ENCODE measurements around the gene UXS1. TPM values are rescaled to one million over a fixed set of nuclear protein-coding genes. Genes with fewer than 3 reads are reported as not detected.

The UXS1 gene
- total and polyA plus RNA-seq, 2 donors (not counting 3 experiments of a cell fraction or from before 2014, with no cell fraction given): 34.2 to 43.2 TPM

DNA sequence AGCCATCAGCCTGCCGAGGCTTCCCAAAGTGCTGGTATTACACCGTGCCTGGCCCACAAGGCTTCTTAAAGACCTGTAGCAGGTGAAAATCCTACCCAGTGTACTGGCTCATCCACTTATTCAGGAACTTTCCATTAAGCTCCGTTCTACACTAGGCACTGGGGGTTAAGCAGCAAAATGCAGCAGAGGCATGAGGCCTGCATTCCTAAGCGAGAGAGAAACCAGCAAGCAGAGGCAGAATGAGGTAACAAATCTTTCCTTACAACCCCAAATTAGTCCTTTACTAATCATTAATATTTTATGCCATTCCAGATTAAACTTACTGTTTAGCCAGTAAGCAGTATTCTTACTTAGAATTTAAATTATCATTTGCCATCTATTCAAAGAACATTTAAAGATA, 32.8 kb downstream of the UXS1 start:
- dilution Hi-C loops (cut with MboI; ENCODE audit: extremely low pct_ligation_motif_present, low sequenced_read_pairs): no loop called here

DNA sequence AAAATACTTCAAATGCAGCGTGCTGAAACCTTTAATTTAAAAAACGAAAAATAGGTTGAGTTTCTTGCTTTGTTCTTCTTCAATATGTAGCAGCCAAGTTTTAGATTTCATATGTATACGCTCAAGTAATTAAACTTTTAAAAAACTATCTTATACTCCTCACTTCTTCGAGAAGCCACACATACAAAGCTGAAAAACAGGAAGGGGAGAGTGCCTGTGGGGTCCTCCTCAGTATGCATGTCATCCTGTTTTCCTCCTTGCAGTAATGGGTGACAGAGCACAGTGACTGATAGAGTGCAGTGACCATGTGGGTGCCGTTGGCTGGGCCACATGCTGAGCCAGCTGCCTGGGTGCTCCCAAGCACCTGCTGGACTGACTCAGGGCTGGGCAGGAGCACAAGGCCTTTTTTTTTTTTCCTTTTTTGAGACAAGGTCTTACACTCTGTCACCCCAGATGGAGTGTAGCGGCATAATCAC, 33.3 kb downstream of the UXS1 start:
- H3K27me3 ChIP-seq (ENCODE audit: control insufficient read depth in 2 of 2, insufficient read depth in 2 of 2, low read length in 2 of 2): no peaks in the 10 kb centered on the region
- H3K36me3 ChIP-seq (ENCODE audit: control insufficient read depth in 2 of 2, extremely low read depth in 1 of 2, insufficient read depth in 2 of 2, low read length in 2 of 2): peaks cover 0 to 2% of the 10 kb centered on the region in 2 experiments
- dilution Hi-C loops (cut with MboI; ENCODE audit: extremely low pct_ligation_motif_present, low sequenced_read_pairs): no loop called here
- H3K4me2 ChIP-seq (ENCODE audit: insufficient read depth, low read length): no peak overlapping the region
- no peaks in the 10 kb centered on the region for H3K79me2 ChIP-seq (ENCODE audit: control insufficient read depth, insufficient read depth, low read length)
- intact Hi-C loops (cut with micrococcal nuclease): no loop called here
- no peaks in the 10 kb centered on the region for H3K9me3 ChIP-seq (replicated peaks; ENCODE audit: control insufficient read depth, insufficient read depth, low read length)
- TF ChIP-seq JUN (IDR thresholded peaks at IDR 0.05; ENCODE audit: borderline replicate concordance, insufficient read depth, insufficient read length, low read depth) (no peak), EZH2 (IDR thresholded peaks at IDR 0.05; ENCODE audit: borderline replicate concordance, low read depth, low read length, severe bottlenecking) (no peak), MYC (IDR thresholded peaks at IDR 0.05; ENCODE audit: low read depth, low read length) (no peak), GATA2 (IDR thresholded peaks at IDR 0.05; ENCODE audit: insufficient read depth, insufficient read length, low read depth, low read length) (no peak), POLR2AphosphoS5 (IDR thresholded peaks at IDR 0.05; ENCODE audit: insufficient read depth, low read depth, low read length) (no peak), POLR2A (IDR thresholded peaks at IDR 0.05; ENCODE audit: low read depth, low read length) (no peak), FOS (IDR thresholded peaks at IDR 0.05; ENCODE audit: borderline replicate concordance, insufficient read depth, low read length) (no peak)
- TF ChIP-seq, protein P1, sequence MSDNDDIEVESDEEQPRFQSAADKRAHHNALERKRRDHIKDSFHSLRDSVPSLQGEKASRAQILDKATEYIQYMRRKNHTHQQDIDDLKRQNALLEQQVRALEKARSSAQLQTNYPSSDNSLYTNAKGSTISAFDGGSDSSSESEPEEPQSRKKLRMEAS (IDR thresholded peaks at IDR 0.05; ENCODE audit: insufficient read depth, insufficient read length): no peak
- TF ChIP-seq, protein P2, sequence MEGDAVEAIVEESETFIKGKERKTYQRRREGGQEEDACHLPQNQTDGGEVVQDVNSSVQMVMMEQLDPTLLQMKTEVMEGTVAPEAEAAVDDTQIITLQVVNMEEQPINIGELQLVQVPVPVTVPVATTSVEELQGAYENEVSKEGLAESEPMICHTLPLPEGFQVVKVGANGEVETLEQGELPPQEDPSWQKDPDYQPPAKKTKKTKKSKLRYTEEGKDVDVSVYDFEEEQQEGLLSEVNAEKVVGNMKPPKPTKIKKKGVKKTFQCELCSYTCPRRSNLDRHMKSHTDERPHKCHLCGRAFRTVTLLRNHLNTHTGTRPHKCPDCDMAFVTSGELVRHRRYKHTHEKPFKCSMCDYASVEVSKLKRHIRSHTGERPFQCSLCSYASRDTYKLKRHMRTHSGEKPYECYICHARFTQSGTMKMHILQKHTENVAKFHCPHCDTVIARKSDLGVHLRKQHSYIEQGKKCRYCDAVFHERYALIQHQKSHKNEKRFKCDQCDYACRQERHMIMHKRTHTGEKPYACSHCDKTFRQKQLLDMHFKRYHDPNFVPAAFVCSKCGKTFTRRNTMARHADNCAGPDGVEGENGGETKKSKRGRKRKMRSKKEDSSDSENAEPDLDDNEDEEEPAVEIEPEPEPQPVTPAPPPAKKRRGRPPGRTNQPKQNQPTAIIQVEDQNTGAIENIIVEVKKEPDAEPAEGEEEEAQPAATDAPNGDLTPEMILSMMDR (IDR thresholded peaks at IDR 0.05; ENCODE audit: extremely low read depth in 1 of 2, insufficient read depth in 1 of 2, low read depth in 1 of 2, low read length in 2 of 2): no peak
- H2AFZ ChIP-seq (ENCODE audit: low read depth, low read length): no peak overlapping the region
- H3K9ac ChIP-seq (replicated peaks; ENCODE audit: extremely low read depth, insufficient read depth, low read length): no peak overlapping the region
- H3K4me3 ChIP-seq (replicated peaks in 1 of 3; ENCODE audit: insufficient read depth in 1 of 3, low read depth in 1 of 3, low read length in 3 of 3): no peak overlapping the region
- H3K27ac ChIP-seq (ENCODE audit: insufficient read depth, low read depth, low read length): no peak overlapping the region
- ChIA-PET POLR2A (no interaction called here), CTCF (interaction anchor here (2.0 kb wide), 1 partner anchor 13 kb away, joined by 6 read pairs; no protein-coding TSS in a partner anchor)
- FAIRE-seq: no peak
- no TSS peak for BruUV-seq (replicated peaks)
- no peaks in the 10 kb centered on the region for H3K4me1 ChIP-seq (ENCODE audit: control insufficient read depth, extremely low read depth, insufficient read depth, low read length)
- DNase-seq (ENCODE audit: low read depth, low spot score): peak; percentile 5
- H4K20me1 ChIP-seq (replicated peaks; ENCODE audit: control insufficient read depth, extremely low read depth, insufficient read depth, low read length): no peaks in the 10 kb centered on the region
- H3K9me1 ChIP-seq (replicated peaks; ENCODE audit: control insufficient read depth, extremely low read depth, insufficient read depth, low read length): no peaks in the 10 kb centered on the region

More for the DNA sequence above, 32.8 kb downstream of the UXS1 start:
- no peaks in the 10 kb centered on the region for H3K79me2 ChIP-seq (ENCODE audit: control insufficient read depth, insufficient read depth, low read length)
- H3K27me3 ChIP-seq (ENCODE audit: control insufficient read depth in 2 of 2, insufficient read depth in 2 of 2, low read length in 2 of 2): no peaks in the 10 kb centered on the region
- H3K4me2 ChIP-seq (ENCODE audit: insufficient read depth, low read length): no peak overlapping the region
- intact Hi-C loops (cut with micrococcal nuclease): no loop called here
- FAIRE-seq (no peak), DNase-seq (ENCODE audit: low read depth, low spot score) (no peak)
- peaks cover 0 to 2% of the 10 kb centered on the region in 2 experiments for H3K36me3 ChIP-seq (ENCODE audit: control insufficient read depth in 2 of 2, extremely low read depth in 1 of 2, insufficient read depth in 2 of 2, low read length in 2 of 2)
- TF ChIP-seq JUN (IDR thresholded peaks at IDR 0.05; ENCODE audit: borderline replicate concordance, insufficient read depth, insufficient read length, low read depth) (no peak), EZH2 (IDR thresholded peaks at IDR 0.05; ENCODE audit: borderline replicate concordance, low read depth, low read length, severe bottlenecking) (no peak), MYC (IDR thresholded peaks at IDR 0.05; ENCODE audit: low read depth, low read length) (no peak), GATA2 (IDR thresholded peaks at IDR 0.05; ENCODE audit: insufficient read depth, insufficient read length, low read depth, low read length) (no peak), POLR2A (IDR thresholded peaks at IDR 0.05; ENCODE audit: low read depth, low read length) (no peak)
- TF ChIP-seq, protein P2 (IDR thresholded peaks at IDR 0.05; ENCODE audit: extremely low read depth in 1 of 2, insufficient read depth in 1 of 2, low read depth in 1 of 2, low read length in 2 of 2): no peak
- H3K9me3 ChIP-seq (replicated peaks; ENCODE audit: control insufficient read depth, insufficient read depth, low read length): no peaks in the 10 kb centered on the region
- no peaks in the 10 kb centered on the region for H3K9me1 ChIP-seq (replicated peaks; ENCODE audit: control insufficient read depth, extremely low read depth, insufficient read depth, low read length)
- H3K4me1 ChIP-seq (ENCODE audit: control insufficient read depth, extremely low read depth, insufficient read depth, low read length): no peaks in the 10 kb centered on the region
- no peak overlapping the region for H2AFZ ChIP-seq (ENCODE audit: low read depth, low read length)
- H3K27ac ChIP-seq (ENCODE audit: insufficient read depth, low read depth, low read length): no peak overlapping the region
- no peak overlapping the region for H3K4me3 ChIP-seq (replicated peaks in 1 of 3; ENCODE audit: insufficient read depth in 1 of 3, low read depth in 1 of 3, low read length in 3 of 3)
- POLR2A ChIA-PET: no interaction called here
- no peaks in the 10 kb centered on the region for H4K20me1 ChIP-seq (replicated peaks; ENCODE audit: control insufficient read depth, extremely low read depth, insufficient read depth, low read length)
- CTCF ChIA-PET: interaction anchor here (2.0 kb wide), 1 partner anchor 13 kb away, joined by 6 read pairs; no protein-coding TSS in a partner anchor
- H3K9ac ChIP-seq (replicated peaks; ENCODE audit: extremely low read depth, insufficient read depth, low read length): no peak overlapping the region
- BruUV-seq (replicated peaks): no TSS peak
